HG03025 (cell line): ENCODE results near the gene MEGF11.
"Not testable (repeated sequence)": the region's sequence is repeated elsewhere in the genome, so short reads cannot be mapped to it uniquely, and the experiment has no call there.

Source experiments
- ATAC-seq: cut with Tn5 transposase; IDR thresholded peaks from one replicate; pipeline ENCODE4 v1.9.1; 2021; ENCODE audit warnings: mild to moderate bottlenecking, moderate library complexity; ENCODE audit not compliant: unreplicated experiment, low FRiP score

MEGF11 gene

GRCh38 chr15:66017792-66018487 lies 235.6 kb downstream of the MEGF11 start:
- no peak for ATAC-seq

DNA sequence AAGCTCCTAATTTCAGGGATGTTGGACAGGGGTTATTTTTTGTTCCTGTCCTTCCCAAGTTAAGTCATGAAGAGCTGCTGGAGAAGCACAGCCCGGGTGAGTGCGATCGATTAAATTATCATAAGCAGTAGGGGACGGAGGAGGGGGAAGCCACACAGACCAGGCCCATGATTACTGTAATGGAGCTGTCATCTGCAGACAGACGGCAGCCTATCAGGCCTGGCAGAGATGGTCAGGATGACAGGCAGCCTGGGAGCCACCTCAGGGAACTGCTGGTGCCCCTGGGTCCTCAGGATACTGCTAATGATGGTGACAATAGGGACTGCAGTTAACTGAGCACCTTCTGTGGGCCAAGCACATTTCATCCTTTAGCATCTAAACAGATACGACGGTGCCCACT lies 236.6 kb downstream of the MEGF11 start:
- no peak for ATAC-seq

- ATAC-seq, result no peak
Measured at GRCh38 chr15:66016199-66016598, 237.4 kb downstream of the MEGF11 start.

DNA sequence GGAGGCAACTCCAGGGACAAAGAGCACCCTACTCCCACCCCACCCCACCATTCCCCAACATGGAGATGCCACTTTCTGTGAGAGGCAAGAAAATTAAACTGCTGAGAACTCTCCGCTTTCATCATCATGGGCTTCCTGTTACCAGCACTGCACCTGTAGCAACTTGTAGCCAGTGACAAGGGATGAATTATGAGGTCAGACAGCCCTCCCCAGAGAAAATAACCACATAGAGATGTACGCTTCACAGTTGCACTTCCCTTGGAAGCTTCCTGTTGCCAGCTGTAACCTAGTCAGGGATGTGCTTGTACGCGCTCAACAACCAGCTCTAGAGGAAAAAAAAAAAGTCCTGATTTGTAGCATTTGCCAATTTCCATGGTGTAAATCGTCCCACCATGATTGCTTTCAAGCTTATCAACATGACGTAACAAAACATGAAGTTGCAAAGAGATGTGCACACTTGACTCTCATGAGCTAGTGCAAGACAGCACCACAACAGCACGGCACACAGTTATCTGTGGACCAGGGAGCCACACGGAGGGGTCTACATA lies 238.8 kb downstream of the MEGF11 start:
- ATAC-seq, result no peak

DNA sequence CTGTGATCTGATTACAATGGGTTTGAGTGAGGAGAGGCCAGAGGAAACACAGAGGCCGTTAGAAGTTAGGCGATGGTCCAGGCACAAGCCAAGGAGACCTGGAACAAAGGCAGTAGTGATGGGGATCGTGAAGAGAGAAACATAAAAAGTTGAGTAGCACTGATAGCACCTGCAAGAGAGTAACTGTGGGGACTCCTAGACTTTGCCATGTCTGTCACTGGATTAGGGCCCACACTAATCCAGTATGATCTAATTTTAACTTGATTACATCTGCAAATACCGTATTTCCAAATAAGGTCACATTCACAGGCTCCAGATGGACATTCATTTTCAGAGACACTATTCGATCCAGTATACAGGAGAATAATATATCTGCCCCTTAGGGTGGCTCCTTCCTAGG lies 239.5 kb downstream of the MEGF11 start:
- no peak for ATAC-seq

DNA sequence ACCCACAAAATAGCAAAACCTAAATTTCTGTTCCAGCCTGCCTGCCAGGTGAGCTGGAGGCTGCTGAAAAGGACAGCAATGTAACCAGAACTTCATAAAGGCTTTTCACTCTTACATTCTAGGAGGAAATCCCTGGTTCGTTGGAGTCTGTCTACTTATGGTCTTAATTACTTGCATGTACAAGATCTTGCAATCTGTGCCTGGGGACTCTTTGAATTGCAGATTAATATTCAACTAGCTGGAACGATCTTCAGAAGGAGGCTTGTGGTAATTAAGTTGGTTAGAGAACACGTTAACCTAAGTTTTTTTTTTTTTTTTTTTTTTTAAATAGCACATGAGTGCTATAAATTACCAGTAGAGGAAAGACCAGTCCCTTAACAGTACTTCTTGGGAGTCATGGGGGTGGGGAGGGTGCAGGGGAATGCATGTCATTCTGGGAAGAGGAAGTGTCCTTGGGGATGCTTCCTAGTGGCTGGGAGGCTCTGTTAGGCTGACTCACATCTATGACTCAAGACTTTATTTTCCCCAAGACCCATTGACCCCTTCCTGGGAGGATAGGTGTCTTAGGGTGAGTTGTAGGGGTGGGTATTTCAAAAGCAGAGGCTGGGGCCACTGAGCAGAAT lies 244.5 kb downstream of the MEGF11 start:
- no peak for ATAC-seq

DNA sequence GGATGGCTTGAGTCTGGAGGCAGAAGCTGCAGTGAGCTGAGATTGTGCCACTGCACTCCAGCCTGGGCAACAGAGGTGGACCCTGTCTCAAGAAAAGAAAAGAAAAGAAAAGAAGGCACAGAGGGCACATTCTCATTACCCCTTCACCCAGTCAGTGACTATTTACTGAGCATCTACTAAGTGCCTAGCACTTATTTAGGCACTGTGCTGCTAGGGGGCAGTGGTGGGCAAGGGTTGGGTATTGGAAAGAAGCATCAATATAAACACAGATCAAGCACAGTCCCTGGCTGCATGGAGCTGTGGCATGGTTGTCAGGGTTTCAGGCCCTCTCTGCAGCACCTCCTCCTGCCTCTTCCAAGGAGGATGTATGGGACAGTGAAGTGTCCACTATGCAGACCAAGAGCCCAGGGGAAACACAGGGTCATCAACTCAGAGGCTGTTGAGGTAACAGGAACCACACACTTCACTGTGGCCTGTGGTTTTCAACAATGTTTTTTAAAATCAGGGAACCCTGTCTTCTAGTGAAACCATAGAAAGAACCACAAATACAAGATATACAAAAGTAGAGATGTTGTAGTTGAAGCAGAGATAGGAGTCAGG lies 245.8 kb downstream of the MEGF11 start:
- no peak for ATAC-seq

- no peak for ATAC-seq
Measured at GRCh38 chr15:66006986-66007385, 246.6 kb downstream of the MEGF11 start.

DNA sequence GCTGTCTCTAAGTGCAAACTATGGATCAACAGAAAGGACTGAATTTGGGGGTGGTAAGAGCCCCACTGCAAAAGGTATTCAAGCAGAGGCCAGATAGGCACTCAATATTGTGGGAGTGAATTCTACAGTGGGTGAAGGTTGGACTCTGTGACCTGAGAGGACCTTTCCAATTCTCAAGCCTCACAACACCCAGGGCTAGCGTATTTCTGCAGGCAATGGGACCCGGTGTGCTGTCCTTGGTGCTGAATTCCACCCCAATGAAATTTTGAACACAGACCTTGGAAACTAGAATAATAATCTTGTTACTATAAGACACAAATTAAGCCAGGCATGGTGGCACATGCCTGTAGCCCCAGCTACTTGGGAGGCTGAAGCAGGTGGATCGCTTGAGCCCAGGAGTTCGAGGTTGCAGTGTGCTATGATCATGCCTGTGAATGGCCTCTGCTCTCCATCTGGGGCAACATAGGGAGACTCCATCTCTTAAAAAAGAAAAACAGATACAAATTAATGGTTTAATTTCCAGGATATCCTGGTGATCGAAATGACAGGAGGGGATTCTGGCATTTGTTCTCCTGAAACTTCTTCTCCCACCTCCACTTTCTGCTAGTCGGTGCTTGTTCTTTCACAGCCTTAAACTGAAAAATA lies 248.8 kb downstream of the MEGF11 start:
- no peak for ATAC-seq

GRCh38 chr15:66003129-66003528 lies 250.4 kb downstream of the MEGF11 start:
- ATAC-seq, result not testable (repeated sequence)

DNA sequence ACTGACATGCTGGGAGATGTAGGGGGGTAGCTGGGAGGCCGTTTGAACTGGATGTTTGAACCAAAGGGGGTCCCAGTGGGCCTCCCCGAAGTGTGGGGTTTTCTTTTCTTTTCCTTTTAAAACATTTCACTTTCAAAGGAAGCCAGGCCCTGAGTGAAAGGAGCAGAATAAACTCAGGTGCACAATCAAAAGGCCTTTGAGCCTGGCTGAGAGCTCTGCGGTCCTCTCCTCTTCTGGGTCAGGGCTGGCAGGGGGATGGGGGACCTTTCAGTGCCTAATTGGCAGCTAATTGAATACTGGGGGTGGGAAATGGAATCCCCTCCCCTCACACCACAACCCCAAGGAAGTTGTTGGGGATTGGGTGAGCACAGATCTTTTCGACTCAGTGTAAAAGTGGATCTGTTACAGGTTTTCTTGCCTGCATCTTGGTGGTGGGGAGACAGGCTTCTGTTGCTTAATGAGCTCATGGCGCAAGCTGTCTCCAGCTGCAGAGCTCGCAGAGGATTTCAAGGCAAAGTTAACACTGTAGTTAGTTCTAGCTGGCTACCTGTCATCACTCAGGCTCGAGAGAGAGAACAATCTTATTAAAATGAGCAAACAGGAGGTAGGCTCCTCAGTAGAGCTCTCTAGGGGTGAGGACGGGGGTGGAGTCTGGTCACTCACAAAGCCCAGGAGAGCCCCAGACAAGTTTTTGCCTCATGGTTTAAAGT lies 251.7 kb downstream of the MEGF11 start:
- no peak for ATAC-seq

GRCh38 chr15:66001042-66001441 lies 252.5 kb downstream of the MEGF11 start:
- ATAC-seq, result no peak

- ATAC-seq, result no peak
Measured at GRCh38 chr15:65998486-65998885, 255.1 kb downstream of the MEGF11 start.

GRCh38 chr15:65996901-65997300 lies 256.6 kb downstream of the MEGF11 start:
- ATAC-seq, result no peak

DNA sequence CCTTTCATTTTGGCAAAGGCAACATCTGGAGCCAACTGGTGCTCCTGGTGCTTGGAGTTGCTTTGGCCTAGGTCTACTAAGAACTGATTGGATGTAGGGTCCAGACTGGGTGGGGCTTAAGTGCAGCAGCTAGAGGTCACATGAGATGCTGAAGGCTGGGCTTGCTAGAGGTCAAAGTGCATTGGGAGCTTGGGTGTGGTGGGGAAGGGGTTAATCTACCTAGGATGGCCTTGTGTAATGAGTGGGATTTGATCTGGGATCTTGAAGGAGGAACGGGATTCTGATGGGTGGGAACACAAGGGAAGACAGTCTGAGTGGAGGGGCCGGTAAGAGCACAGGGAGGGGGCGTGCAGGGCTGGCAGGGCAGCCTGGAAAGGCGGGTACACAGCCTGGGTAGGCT lies 258.7 kb downstream of the MEGF11 start:
- ATAC-seq, result no peak

- no peak for ATAC-seq
Measured at GRCh38 chr15:65993762-65994161, 259.8 kb downstream of the MEGF11 start.

- no peak for ATAC-seq
Measured at GRCh38 chr15:65993236-65993635, 260.3 kb downstream of the MEGF11 start.

DNA sequence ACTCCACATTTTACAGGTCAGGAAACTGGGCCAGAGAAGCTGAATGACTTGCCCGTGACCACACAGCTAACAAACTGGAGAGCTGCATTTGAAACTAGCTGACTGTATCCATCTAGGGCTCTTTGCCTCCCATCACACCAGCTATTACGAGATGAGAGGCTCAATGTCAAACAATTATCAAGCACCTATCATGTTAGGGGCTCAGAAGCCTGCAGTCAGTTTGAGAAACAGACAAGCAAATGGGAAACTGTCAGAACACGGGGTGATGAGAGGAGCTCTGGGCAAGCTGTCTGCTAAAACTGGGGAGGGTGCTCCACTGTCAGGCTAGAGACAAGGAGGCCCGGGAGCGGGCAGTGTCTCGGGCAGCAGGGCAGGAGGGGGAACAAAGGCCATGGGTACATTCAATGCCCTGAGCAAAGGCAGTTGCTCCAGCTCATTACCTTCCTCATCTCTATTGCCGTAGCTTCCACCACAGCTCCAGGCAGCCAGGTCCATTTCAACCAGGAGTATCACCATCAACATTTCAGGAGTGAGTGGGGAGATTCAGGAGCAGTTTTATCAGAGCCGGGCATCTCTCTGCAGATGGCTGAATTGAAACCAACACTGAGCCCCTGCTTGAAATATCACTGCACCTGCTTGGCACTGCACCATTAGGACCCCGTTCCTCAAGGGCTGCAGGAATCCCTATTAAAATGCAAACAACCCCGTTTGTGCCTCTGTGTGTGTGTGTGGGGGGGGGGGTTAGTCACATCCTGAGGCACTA lies 261.6 kb downstream of the MEGF11 start:
- ATAC-seq, result no peak

GRCh38 chr15:65990298-65990981 lies 263.1 kb downstream of the MEGF11 start:
- ATAC-seq, result no peak
